NCI-H1694 (cell line): Measurements from ENCODE around the gene CNTN2.

Experiments
- DNase-seq: peaks from one replicate; lab custom pipeline; 2025; lab: John Stamatoyannopoulos, UW

CNTN2 gene

GRCh38 chr1:205042911-205043806 is at the start of gene CNTN2:
TSS of gene CNTN2 (plus strand) at chr1:205043212. CDS start at chr1:205053186, 9,974 bp downstream.
- DNase-seq, result peak; percentile 81

DNA sequence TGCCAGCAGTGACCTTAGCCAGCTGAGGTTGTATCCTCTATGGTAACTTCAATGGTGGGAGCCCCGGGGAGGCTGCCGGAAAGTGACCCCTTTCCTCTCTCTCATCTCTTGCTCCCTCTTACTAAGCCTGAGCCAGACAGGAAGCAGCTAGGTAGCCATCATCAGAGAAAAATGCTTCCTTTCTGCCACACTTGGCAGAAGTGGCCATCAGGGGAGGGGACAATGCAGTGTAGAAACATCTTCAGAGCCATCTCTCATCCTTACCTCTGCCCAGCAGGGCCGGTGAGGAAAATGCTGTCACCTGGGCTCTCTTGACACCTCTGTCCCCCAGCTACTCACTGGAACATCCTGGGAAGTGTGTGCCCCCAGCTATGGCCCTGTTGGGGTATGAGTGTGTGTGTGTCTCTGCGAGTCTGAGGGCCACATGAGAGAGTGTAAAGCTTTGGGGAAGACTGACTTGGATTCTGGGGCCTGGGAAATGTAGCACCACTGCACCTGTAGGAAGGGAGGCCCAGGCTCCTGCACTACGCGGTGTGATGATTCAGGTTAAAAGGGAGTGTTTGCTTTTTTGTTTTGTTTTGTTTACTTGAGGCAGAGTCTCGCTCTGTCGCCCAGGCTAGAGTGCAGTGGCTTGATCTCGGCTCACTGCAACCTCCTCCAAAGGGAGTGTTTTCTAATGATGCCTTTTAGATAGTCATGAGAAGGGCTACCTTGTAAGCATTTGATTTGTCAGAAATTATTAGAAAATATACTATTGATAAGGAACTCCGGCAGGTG is 48.7 kb upstream of the CNTN2 start:
- DNase-seq, result no peak

DNA sequence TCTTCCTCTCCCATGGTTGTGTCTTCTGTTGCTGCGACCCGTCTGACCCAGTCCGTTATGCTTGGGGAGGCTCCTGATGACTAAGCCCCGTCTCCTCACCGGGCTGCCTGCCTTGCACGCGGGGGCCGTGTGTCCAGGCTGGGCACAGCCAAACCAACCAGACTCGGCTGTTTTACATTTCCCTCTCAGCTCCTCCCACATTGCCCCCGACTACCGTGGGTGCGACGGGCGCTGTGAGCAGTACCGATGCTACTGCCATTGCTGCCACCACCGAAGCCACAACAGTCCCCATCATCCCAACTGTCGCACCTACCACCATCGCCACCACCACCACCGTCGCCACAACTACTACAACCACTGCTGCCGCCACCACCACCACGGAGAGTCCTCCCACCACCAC is 46.0 kb upstream of the CNTN2 start:
- no peak for DNase-seq

GRCh38 chr1:204997591-204998355 is 45.2 kb upstream of the CNTN2 start:
- DNase-seq, result no peak

- no peak for DNase-seq
Measured at GRCh38 chr1:205001162-205001561, 41.9 kb upstream of the CNTN2 start.

DNA sequence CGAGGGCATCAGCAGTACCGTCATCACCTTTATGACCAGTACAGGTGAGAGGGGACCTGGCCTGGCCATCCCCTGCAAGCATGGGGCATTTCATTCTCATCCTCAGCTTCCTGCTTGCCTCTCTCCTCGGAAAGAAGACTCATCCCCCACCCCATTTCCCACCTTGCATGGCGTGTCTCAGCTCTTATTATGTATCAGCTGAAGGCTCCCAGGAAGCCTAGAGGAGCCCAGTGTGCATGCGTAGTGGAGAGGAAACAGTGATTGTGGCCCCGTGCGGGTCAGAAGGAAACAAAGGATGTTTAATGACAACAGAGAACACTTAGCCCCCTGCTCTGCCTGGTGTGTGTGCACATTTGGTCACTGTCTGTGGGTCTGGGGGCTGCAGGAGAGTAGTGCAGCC is 40.3 kb upstream of the CNTN2 start:
- DNase-seq, result no peak

- no peak for DNase-seq
Measured at GRCh38 chr1:205003358-205004131, 39.5 kb upstream of the CNTN2 start.

GRCh38 chr1:205004351-205004750 is 38.7 kb upstream of the CNTN2 start:
- no peak for DNase-seq

- no peak for DNase-seq
Measured at GRCh38 chr1:205008896-205009295, 34.1 kb upstream of the CNTN2 start.

DNA sequence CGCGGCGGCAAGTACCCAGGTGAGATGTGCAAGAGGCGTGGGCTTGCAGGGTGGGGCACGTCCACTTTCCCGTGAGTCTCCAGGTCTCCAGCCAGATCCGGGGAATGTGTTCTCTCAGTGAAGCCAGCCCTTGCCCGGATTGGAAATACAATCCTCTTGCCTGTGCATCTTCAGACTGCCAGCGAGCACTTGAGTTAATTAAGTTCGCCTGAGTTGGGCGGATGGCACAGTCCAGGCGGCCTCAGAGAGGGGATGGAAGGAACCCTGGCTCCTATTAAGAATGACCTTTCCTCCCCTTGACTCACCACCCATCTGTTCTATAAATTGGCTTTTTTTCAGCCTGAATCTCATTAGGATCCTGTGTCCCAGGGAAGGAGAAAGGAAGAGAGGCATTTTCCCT is 33.3 kb upstream of the CNTN2 start:
- DNase-seq, result no peak

DNA sequence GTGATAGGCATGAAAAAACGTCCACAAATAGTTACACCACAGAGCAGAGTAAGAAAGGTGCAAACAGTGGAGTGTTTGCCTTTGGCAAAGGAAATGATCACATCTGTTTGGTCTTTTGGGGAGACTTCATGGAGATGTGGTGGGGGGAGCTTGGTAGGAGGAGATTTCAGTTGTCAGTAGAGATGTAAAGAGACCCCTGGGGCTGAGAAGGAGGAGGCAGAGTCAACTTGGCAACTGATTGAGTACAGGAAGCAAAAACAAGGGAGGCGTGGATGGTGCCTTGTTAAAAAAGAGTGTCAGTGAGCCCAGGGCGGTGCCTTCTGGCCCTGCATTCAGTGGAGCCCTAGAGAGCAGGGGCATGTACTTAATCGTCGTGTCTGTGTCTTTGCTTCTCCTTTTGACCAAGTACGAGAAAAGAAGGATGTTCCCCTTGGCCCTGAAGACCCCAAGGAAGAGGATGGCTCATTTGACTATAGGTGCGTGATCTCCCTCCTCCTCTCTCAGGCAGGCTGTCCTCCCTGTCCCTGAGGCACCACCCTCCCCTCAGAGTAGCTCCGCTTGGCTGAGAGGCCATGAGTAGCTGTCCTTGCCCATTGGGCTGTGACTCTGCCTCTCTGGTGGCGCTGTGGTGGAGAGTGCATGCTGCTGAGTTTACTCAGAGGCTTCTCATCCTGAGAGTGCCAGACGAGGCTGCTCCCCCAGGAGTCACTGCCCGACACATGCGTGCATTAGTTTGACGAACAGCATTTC is 30.4 kb upstream of the CNTN2 start:
- DNase-seq, result no peak

DNA sequence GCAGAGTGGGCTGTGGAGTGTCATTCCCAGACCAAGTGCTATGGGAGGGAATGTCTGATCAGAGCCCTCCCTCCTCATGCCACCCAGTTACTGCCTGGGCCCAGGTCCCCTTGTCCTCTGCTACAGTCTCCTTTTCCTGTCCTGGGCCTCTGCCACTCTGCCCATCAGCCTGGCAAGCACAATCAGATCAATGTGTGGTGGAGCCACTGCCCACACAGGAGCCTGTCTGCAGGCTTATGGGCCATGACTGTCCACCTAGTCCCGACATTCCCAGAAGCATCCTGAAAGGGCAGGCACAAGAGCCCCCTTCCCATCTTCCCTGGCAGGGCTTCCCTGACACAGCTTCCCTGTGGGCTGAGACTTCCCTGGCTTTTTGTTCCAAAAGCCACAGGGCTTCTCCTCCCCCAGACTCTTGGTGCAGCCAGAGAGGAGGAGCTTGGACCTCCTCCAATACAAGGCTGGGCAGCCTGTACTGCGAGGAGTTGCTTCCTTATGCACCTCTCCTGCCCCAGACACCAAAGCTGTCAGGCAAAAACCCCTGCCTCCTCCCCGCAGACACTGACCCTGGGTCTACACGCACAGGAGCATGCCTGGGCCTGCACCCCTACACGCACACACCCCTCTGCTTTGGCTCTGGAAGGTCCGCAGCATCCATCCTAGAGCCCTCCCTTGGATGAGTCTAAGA is 29.2 kb upstream of the CNTN2 start:
- peak; percentile 91 for DNase-seq

DNA sequence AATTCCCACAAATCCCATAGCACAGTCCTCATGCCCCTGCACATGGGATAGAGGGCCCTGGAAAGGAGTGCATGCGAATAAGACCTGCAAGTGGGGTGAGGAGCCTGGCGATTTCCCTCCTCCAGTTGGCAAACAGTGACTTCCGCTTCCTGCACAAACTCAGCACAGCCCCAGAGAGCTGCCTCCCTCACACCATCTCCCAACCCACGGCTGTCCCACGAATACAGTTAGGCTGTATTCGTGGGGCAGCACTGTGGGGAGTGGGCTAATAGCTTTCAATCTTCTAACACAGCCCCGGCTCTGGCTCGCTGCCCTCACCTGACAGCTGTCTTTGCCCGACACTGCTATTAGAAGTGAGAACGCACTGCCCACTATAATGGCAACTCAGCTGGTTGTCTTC is 28.2 kb upstream of the CNTN2 start:
- DNase-seq, result peak; percentile 27

DNA sequence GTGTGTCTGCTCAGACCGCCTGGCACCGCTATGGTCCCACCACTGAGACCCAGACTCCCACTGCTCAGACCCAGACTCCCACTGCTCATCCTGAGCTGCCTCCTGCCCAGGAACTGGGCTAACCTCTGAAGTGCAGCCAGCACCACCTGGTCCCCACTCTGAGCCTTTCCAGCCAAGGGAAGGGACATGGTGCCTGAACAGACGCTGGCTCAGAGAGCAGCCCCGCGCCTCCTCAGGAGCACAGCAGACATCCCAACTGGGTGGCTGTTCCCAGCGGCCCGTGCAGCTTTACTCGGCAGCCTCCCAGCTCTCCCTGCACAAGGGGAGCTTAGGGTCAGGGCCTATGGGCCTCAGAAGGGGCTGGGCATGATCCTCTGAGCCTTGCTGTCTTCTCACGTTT is 27.8 kb upstream of the CNTN2 start:
- DNase-seq, result peak; percentile 25

DNA sequence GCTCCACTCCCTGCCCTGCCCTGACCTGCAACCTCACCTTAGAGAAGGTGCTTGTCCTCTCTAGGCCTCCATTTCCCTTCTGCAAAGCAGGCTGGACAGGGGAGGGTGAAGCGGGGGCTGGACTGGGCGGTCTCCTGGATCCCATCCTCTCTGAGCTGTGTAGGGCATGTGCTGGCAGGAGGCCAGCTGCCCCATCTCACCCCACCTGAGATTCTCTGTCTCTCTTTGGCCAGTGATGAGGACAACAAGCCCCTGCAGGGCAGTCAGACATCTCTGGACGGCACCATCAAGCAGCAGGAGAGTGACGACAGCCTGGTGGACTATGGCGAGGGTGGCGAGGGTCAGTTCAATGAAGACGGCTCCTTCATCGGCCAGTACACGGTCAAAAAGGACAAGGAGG is 26.9 kb upstream of the CNTN2 start:
- DNase-seq, result no peak

DNA sequence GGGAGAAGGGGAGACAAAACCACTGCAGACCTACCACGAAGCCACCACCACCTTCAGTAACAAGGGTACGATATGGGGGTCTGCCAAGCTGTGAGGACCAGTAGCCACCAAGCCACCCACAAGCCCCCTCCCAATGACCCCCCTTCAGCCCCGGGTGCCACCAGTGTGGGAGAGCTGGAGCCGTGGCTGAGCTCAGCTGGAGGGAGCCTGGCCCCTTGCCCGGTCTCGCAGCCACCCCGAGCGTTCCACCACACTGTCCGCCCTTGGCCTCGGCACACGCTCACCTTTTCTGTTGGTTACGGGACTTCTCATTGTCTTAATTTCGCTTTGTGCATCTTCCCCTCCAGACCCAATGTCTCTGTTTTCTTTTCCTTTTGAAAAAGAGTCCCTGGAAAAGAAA is 26.4 kb upstream of the CNTN2 start:
- DNase-seq, result no peak

DNA sequence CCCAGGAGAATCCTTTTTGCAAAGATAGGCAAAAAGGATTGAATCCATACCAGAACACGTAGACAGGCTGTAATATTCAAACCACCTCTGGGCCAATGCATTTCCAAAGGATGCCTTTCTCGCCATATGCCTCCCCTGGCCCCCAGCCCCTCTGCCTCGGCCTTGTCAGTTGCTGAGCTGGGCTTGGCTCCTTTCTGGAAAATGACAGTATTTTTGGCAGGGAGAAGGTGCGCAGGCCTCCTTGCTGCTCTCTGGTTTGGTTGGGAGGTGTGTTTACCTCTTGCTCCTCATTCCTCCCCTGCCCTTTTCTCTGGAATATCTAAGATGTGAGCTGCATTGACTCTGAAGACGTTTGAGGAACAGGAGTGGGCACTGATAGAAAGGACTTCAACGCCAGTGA is 26.0 kb upstream of the CNTN2 start:
- no peak for DNase-seq

DNA sequence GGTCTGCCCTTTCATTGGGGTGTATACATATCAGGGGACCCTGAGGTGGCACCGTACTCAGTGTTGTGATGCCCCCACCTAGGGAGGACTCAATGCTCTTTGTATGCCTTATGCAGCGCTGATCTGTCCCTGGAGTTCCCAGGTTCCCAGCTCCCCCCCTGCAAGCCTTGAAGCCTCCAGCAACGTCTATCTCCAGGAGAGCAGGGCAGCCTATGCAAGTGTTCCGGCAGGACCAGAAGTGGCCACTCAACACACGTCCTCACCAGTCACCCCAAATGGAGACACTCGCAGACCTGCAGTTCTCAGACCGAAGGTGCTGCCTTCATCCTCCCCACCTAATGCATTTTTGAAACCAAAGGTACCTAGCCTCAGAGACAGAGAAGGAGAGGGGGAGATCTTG is 25.2 kb upstream of the CNTN2 start:
- DNase-seq, result no peak

- DNase-seq, result no peak
Measured at GRCh38 chr1:205018381-205018780, 24.6 kb upstream of the CNTN2 start.

- DNase-seq, result no peak
Measured at GRCh38 chr1:205020466-205020865, 22.5 kb upstream of the CNTN2 start.
